PC-3 (cell line): ENCODE measurements around the gene PIGQ. TPM values are rescaled to one million over a fixed set of nuclear protein-coding genes. Genes with fewer than 3 reads are reported as not detected.

ENCODE experiments used
- ATAC-seq: fragments of 200-7000 bp; cut with Tn5 transposase; 2 replicates; pipeline ENCODE4 v1.9.1; 2020; ENCODE audit warnings: mild to moderate bottlenecking, moderate library complexity
- BruUV-seq: library from RNA; stranded (reverse); fragments of 400-500 nt; replicated peaks from 2 replicates; lab custom pipeline; 2021; lab: Mats Ljungman, UMichigan
- CTCF ChIA-PET: fragments of 300-600 bp; sonication (Branson Sonifier 250); formaldehyde crosslinking; loops from one replicate; lab custom pipeline; 2022; ENCODE audit warnings: antibody characterized with exemption; lab: Charles Lee
- POLR2A ChIA-PET: fragments of 300-600 bp; sonication (Branson Sonifier 250); formaldehyde crosslinking; loops from one replicate; lab custom pipeline; 2022; ENCODE audit warnings: antibody characterized with exemption; ENCODE audit not compliant: unreplicated experiment; lab: Charles Lee
- DNase-seq: peaks from one replicate; pipeline ENCODE4 v3.0.0-alpha.2; 2015
- H2AFZ ChIP-seq: fragments of 300-600 bp; sonication (generic); 2 replicates; pipeline ENCODE4 v1.6.0; 2016; ENCODE audit warnings: antibody characterized with exemption, low read length
- H3F3A ChIP-seq: fragments of 300-600 bp; sonication (generic); one replicate; pipeline ENCODE4 v1.6.0; 2017; ENCODE audit warnings: antibody characterized with exemption, low read length, control low read depth, mild to moderate bottlenecking; ENCODE audit not compliant: unreplicated experiment
- H3K27ac ChIP-seq: fragments of 300-600 bp; sonication (generic); 2 replicates; pipeline ENCODE4 v1.5.1; 2016; ENCODE audit warnings: mild to moderate bottlenecking, low read length
- H3K27me3 ChIP-seq: fragments of 300-600 bp; sonication (generic); 2 replicates; pipeline ENCODE4 v1.6.1; 2016; ENCODE audit warnings: low read length, mixed read lengths
- H3K36me3 ChIP-seq: fragments of 300-600 bp; sonication (generic); 2 replicates; pipeline ENCODE4 v1.6.1; 2016; ENCODE audit warnings: low read depth, mixed run types, low read length, mixed read lengths
- H3K4me1 ChIP-seq: fragments of 300-600 bp; sonication (generic); 2 replicates; pipeline ENCODE4 v1.5.1; 2016; ENCODE audit warnings: low read length; ENCODE audit not compliant: insufficient read depth
- H3K4me2 ChIP-seq: fragments of 300-600 bp; sonication (generic); 2 replicates; pipeline ENCODE4 v1.6.0; 2016; ENCODE audit warnings: low read length
- H3K4me3 ChIP-seq: fragments of 300-600 bp; sonication (generic); 2 replicates; pipeline ENCODE4 v1.5.1; 2016; ENCODE audit warnings: mild to moderate bottlenecking, low read length, mixed read lengths
- H3K79me2 ChIP-seq: fragments of 300-600 bp; sonication (generic); 2 replicates; pipeline ENCODE4 v1.6.1; 2017; ENCODE audit warnings: low read length, mixed read lengths
- H3K9ac ChIP-seq: fragments of 300-600 bp; sonication (generic); 2 replicates; pipeline ENCODE4 v1.6.0; 2016; ENCODE audit warnings: mild to moderate bottlenecking, low read length
- H3K9me2 ChIP-seq: fragments of 300-600 bp; sonication (generic); replicated peaks from 2 replicates; pipeline ENCODE4 v1.6.1; 2016; ENCODE audit warnings: mixed run types, low read length, mixed read lengths
- H3K9me3 ChIP-seq: fragments of 300-600 bp; sonication (generic); 2 replicates; pipeline ENCODE4 v1.6.1; 2016; ENCODE audit warnings: low read length, mixed read lengths
- H4K20me1 ChIP-seq: fragments of 300-600 bp; sonication (generic); 2 replicates; pipeline ENCODE4 v1.6.1; 2016; ENCODE audit warnings: low read length, mixed read lengths
- EZH2 ChIP-seq: fragments of 300-600 bp; sonication (generic); IDR thresholded peaks from one replicate; pipeline ENCODE4 v1.6.1; 2017; ENCODE audit warnings: antibody characterized with exemption, mild to moderate bottlenecking, low read length; ENCODE audit not compliant: unreplicated experiment
- EZH2phosphoT487 ChIP-seq: fragments of 300-600 bp; sonication (generic); IDR thresholded peaks from 2 replicates; pipeline ENCODE4 v1.6.1; 2018; ENCODE audit warnings: mild to moderate bottlenecking, antibody characterized with exemption, low read length, borderline replicate concordance
- intact Hi-C: fragments of 100-400 bp; cut with micrococcal nuclease; formaldehyde crosslinking; loops from 2 replicates; pipeline ENCODE4 v1.9.0; 2023
- total RNA-seq: library from RNA; depleted of rRNA; stranded (reverse); fragments of >200 nt; gene quantifications from 2 replicates; pipeline ENCODE4 v1.2.3, GENCODE V29; 2014
- TF ChIP-seq, protein P1 (sequence below): fragments of 300-600 bp; sonication (generic); conservative IDR thresholded peaks from 2 replicates; pipeline ENCODE4 v1.5.1; 2017; ENCODE audit warnings: antibody characterized with exemption, low read depth, mild to moderate bottlenecking, low read length

The PIGQ gene
- total RNA-seq, 1 experiment from 2014 or later, result 36.0 TPM

DNA sequence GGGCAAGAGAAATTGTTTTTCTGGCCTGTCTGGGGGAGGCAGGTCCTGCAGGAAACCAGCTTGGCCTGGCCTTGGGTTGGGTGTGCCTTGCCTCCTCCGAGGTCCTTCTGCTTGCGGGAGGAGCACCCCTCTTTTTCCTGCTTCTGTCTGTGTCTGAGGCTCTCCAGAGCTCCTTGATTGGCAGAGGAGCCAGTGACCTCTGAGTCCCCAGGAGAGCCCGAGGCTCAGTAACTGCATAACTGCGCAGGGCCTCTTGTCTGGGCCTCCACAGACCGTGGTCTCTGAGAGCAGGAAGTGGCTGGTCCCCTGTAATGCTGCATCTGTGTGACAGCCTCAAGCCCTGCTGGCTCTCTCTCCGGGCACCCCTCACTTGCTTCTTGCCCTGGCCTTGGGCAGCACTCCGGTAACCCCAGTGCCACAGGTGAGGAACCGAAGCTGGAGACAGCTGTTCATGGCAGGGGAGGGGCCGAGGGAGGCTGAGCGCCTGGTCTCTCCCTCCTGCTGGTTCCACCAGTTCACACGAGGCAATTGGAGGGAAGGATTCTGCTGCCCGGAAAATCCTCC is 40.7 kb upstream of the PIGQ start:
- ChIA-PET POLR2A (no interaction called here), CTCF (no interaction called here)
- TSS peak; percentile 27 for BruUV-seq
- intact Hi-C loops, result loop anchor here (10.0 kb wide), 1 partner anchor 56 kb away; no protein-coding TSS in a partner anchor
- H3K9ac ChIP-seq, result peak overlapping the region; percentile 96
- peak overlapping the region; percentile 98 for H3K4me2 ChIP-seq
- H3K4me1 ChIP-seq, result peaks cover 30% of the 10 kb centered on the region
- H3K79me2 ChIP-seq, result peaks cover 85% of the 10 kb centered on the region
- H3F3A ChIP-seq, result no peaks in the 10 kb centered on the region
- peaks cover 23% of the 10 kb centered on the region for H4K20me1 ChIP-seq
- H2AFZ ChIP-seq, result no peak overlapping the region
- no peaks in the 10 kb centered on the region for H3K36me3 ChIP-seq
- ATAC-seq, result no peak
- H3K4me3 ChIP-seq, result peak overlapping the region; percentile 94
- no peaks in the 10 kb centered on the region for H3K9me2 ChIP-seq
- peak overlapping the region; percentile 79 for H3K27ac ChIP-seq
- TF ChIP-seq EZH2 (no peak), EZH2phosphoT487 (no peak)
- TF ChIP-seq, protein P1, sequence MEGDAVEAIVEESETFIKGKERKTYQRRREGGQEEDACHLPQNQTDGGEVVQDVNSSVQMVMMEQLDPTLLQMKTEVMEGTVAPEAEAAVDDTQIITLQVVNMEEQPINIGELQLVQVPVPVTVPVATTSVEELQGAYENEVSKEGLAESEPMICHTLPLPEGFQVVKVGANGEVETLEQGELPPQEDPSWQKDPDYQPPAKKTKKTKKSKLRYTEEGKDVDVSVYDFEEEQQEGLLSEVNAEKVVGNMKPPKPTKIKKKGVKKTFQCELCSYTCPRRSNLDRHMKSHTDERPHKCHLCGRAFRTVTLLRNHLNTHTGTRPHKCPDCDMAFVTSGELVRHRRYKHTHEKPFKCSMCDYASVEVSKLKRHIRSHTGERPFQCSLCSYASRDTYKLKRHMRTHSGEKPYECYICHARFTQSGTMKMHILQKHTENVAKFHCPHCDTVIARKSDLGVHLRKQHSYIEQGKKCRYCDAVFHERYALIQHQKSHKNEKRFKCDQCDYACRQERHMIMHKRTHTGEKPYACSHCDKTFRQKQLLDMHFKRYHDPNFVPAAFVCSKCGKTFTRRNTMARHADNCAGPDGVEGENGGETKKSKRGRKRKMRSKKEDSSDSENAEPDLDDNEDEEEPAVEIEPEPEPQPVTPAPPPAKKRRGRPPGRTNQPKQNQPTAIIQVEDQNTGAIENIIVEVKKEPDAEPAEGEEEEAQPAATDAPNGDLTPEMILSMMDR, result no peak
- no peaks in the 10 kb centered on the region for H3K27me3 ChIP-seq
- no peaks in the 10 kb centered on the region for H3K9me3 ChIP-seq
- DNase-seq, result no peak

DNA sequence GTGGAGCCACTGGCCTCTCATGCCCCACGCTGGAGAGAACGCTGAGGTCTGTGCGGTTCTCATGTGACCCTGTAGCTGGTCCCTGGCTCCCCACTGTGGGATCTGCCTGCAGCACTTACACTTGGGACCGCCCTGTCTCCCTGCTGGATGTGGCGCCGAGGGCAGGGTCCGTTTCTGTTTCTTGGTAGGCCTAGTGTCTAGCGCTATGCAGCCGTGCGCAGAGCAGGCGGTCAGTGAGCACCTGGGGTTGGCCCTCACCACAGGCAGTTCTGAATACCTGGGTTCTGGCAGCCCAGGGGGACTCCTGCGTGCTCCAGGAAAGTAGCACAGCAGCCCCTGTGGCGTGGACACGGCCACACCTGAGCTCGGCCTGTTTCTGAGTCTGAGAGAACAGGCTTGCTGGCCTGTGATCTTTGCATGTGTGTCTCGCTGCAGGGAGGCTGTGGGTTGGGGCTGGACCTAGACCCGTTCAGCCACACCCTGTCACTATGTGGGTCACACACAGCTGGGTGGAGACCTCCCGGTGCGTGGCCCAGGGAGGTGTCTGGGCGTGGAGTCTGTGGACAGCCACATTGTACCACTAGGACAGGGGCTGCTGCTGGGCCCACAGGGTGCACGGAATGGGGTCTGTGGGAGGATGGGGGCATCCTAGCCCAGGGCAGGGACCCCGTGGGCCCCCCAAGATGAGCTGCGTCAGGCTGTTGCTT is 39.5 kb upstream of the PIGQ start:
- ATAC-seq (no peak), DNase-seq (no peak)
- CTCF ChIA-PET, result no interaction called here
- no TSS peak for BruUV-seq
- no peaks in the 10 kb centered on the region for H3F3A ChIP-seq
- H3K9me2 ChIP-seq, result no peaks in the 10 kb centered on the region
- no peak overlapping the region for H3K9ac ChIP-seq
- H3K27me3 ChIP-seq, result no peaks in the 10 kb centered on the region
- peaks cover 87% of the 10 kb centered on the region for H3K79me2 ChIP-seq
- H3K36me3 ChIP-seq, result no peaks in the 10 kb centered on the region
- POLR2A ChIA-PET, result no interaction called here
- TF ChIP-seq EZH2phosphoT487, result no peak
- no peaks in the 10 kb centered on the region for H3K9me3 ChIP-seq
- intact Hi-C loops, result no loop called here
- no peak overlapping the region for H3K4me3 ChIP-seq
- no peak overlapping the region for H3K27ac ChIP-seq
- peaks cover 37% of the 10 kb centered on the region for H3K4me1 ChIP-seq
- H2AFZ ChIP-seq, result no peak overlapping the region
- 0 out of 2 replicates have a peak overlapping the region, but pooled peaks have one; percentile 98 for H3K4me2 ChIP-seq
- peaks cover 32% of the 10 kb centered on the region for H4K20me1 ChIP-seq

DNA sequence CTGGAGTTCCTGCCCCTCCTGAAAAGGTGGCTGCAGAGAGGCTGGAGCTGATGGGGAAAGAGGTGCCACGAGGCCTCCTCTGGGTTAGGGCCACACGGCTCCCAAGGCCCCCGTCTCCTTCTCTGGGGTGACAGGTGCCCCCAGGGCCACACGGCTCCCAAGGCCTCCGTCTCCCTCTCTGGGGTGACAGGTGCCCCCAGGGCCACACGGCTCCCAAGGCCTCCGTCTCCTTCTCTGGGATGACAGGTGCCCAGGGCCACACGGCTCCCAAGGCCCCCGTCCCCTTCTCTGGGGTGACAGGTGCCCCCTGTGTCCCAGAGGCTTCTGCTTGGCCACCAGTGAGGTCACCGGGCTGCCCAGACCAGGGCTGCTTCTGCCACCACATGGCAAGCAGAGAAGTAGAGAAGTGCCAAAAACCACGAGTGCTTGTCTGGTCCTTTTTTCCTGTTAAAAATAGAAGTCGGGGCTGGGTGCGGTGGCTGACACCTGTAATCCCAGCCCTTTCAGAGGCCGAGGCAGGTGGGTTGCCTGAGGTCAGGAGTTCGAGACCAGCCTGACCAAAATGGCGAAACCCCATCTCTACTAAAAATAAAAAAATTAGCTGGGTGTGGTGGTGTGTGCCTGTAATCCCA is 38.2 kb upstream of the PIGQ start:
- peaks cover 32% of the 10 kb centered on the region for H4K20me1 ChIP-seq

More for the DNA sequence above, 38.2 kb upstream of the PIGQ start:
- Histone ChIP-seq H3K9me3 (no peaks in the 10 kb centered on the region), H3K4me3 (no peak overlapping the region), H3K4me2 (no peak overlapping the region), H3K9me2 (no peaks in the 10 kb centered on the region), H3K9ac (no peak overlapping the region), H3F3A (no peaks in the 10 kb centered on the region), H3K27ac (no peak overlapping the region), H2AFZ (no peak overlapping the region), H3K36me3 (no peaks in the 10 kb centered on the region), H3K27me3 (no peaks in the 10 kb centered on the region), H3K79me2 (peaks cover 90% of the 10 kb centered on the region), H3K4me1 (peaks cover 34% of the 10 kb centered on the region)
- ChIA-PET POLR2A (no interaction called here), CTCF (no interaction called here)
- TF ChIP-seq EZH2phosphoT487 (no peak), EZH2 (no peak)
- TF ChIP-seq, protein P1, result no peak
- DNase-seq (no peak), ATAC-seq (no peak)
- no TSS peak for BruUV-seq
- intact Hi-C loops, result no loop called here
